Endometrium (tissue), 2 donors: ENCODE results near the gene MAGEA9B.
"Not testable (repeated sequence)": the region's sequence is repeated elsewhere in the genome, so short reads cannot be mapped to it uniquely, and the experiment has no call there.

Experiments used
- FAIRE-seq: peaks from 2 replicates; lab custom pipeline; 2012; peaks lifted over from hg19 to GRCh38; lab: Jason Lieb, UNC
- donor health status: control.
- donor health status: control.

MAGEA9B gene

DNA sequence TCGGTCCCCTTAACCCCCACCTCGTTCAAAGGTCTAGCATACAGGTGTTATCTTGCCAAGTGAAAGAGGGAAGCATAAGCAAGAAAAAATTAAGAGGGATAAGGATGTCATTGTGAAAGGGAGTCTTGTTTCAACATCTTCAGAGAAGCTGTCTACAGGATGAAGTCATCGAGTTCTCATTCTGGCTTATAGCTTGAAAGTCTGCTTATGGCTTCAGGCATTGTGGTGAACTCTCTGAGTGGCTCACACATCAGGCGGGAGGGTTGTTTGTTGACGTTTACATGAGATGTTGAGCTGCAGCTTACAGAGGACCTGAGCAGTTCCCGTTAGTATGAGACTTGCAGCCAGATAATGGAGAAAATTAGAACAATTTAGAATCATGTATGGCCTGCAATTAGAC is 16.6 kb downstream of the MAGEA9B start:
- FAIRE-seq: no peak

- no peak for FAIRE-seq
Observed at GRCh38 chrX:149569770-149570169, 17.5 kb downstream of the MAGEA9B start.

DNA sequence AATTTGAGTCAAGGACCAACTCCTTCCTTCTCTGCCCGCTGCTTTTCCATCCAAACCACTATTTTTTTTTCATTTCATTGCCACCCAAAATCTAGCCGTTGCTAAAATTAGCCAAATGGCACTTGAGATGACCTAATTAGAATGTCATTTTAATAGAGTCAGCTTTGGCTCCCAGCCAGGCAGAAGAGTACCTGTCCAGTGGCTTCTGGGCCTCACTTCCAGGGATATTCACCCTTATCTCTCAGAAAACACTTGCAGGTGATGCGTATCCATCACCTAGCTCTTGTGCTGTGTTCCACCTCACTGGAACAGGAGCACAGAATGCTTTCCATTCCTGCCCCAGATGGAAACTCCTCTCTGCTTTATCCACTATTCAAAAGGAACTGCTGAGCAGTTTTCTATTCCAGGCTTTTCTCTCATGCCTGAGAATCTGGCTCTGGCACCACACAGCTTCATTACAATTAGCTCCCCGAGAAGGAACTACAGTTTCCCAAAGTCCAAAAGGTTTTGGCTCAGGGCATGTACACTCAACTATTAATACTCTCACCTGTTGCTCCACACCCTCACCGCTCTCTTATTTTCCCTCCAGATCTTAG is 18.5 kb downstream of the MAGEA9B start:
- FAIRE-seq: no peak

DNA sequence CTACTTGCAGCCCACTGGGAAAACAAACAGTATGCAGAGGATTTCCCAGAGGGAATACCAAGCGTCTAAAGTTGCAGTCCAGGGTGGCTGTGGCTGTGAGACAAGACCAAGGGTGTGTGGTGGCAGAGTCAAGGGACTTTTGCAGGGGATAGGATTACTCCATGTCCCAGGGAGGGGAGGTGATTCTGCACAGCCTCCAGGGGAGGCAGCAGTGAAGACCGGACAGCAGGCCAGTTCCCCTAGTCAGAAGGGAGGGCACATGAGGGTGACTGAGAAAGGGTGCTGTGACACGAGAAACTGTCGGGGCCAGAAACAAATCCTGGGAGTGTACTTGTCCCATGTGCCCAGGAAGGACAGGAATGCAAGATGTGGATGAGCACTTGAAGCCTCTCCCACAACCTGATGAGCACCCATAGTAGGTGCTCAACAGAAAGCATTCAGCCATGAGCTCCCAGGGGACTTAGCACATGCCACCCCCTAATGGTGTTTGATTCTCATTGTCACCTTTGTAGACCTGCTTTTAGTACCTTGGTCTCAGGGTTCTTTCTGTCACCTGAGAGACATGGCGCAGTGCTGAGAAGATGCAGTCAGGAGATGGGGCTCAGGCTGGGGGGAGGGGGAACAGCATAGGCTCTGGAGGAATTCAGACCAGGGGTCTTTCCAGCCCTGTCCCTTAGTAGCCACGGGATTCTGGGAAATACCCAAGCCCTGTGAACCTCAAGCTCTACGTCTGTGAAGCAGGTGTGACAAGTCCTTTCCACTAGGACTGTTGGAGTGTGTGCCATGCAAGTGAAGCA is 19.4 kb downstream of the MAGEA9B start:
- FAIRE-seq: no peak

DNA sequence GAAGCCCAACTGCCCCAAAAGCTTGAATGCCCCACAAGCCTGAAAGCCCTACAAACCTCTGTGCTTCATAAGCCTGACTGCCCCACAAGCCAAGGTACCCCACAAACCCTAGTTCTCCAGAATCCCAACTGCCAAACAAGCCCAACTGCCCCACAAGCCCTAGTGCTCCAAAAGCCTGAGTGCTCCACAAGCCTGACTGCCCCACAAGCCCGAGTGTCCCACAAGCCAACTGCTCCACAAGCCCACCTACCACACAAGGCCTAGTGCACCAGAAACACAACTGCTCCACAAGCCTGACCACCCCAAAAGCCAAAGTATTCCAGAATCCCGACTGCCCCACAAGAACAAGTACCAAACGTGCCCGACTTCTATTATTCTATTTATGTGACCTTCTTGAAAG is 23.9 kb downstream of the MAGEA9B start:
- FAIRE-seq: no peak

- not testable (repeated sequence) for FAIRE-seq
Observed at GRCh38 chrX:149555251-149555650, 32.0 kb downstream of the MAGEA9B start.

DNA sequence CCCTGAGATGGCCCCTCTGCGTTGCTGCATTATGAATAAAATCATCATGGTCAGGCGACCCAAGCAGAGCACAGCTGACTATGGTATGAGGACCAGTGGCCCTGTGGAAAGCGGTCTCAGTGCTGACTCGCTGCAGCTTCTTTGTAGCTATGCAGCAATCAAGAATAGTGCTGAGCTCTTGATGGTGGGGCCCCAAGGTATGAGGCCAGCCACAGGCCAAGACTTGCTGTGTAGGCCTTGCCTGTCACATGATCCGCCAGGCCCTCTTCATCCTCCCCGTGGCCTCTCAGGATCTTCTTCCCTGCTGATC is 35.4 kb downstream of the MAGEA9B start:
- FAIRE-seq: not testable (repeated sequence)

GRCh38 chrX:149551245-149551938 is 35.9 kb downstream of the MAGEA9B start:
- not testable (repeated sequence) for FAIRE-seq

- not testable (repeated sequence) for FAIRE-seq
Observed at GRCh38 chrX:149550454-149550853, 36.8 kb downstream of the MAGEA9B start.

DNA sequence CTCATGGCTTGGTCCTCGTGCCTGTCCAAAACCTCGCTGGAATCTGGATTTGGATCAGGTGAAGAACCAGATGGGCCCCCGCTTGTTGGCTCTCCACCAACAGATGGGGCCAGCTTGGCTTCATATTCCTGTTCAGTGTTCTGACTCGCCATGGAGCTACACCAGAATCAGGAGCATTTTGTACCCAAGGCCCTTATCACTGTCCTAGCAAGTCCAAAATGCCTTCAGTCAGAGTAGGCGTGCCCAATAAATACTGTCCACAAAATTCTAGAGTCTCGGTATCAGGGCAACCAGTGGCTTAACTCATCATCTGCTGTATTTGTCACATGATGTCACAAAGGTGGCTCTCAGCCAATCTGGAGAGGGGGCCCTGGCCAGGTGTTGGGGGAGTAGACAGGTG is 37.6 kb downstream of the MAGEA9B start, which contains the start of gene HSFX3:
Gene HSFX3, minus strand, starts transcription at position 224 of the 400 bp plus-strand sequence. Its CDS starts 72 bp downstream, at position 152.
- FAIRE-seq: not testable (repeated sequence)

DNA sequence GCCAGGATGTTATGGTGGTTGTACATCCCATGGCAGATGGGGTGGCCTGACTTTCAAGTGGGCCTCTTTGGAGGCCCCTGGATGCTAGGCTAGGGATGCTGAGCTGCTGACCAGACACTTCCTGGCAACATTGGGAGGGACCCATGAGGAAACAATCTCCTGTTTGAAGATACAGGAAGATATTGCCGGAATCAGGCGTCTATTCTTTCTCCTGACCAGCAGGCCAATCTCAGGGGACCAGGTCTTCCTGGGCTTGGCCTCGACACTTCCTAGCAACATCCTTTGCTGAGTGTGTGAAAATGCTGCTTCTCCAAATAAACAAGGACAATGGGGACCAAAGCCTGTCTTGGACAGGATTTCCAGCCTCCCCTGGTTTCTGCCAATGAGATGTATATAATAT is 39.5 kb downstream of the MAGEA9B start:
- FAIRE-seq: not testable (repeated sequence)

GRCh38 chrX:149546962-149547361 is 40.3 kb downstream of the MAGEA9B start:
- not testable (repeated sequence) for FAIRE-seq

GRCh38 chrX:149545545-149546543 is 41.4 kb downstream of the MAGEA9B start:
- FAIRE-seq: not testable (repeated sequence)

- FAIRE-seq: no peak
Observed at GRCh38 chrX:149541521-149542047, 45.7 kb downstream of the MAGEA9B start.

DNA sequence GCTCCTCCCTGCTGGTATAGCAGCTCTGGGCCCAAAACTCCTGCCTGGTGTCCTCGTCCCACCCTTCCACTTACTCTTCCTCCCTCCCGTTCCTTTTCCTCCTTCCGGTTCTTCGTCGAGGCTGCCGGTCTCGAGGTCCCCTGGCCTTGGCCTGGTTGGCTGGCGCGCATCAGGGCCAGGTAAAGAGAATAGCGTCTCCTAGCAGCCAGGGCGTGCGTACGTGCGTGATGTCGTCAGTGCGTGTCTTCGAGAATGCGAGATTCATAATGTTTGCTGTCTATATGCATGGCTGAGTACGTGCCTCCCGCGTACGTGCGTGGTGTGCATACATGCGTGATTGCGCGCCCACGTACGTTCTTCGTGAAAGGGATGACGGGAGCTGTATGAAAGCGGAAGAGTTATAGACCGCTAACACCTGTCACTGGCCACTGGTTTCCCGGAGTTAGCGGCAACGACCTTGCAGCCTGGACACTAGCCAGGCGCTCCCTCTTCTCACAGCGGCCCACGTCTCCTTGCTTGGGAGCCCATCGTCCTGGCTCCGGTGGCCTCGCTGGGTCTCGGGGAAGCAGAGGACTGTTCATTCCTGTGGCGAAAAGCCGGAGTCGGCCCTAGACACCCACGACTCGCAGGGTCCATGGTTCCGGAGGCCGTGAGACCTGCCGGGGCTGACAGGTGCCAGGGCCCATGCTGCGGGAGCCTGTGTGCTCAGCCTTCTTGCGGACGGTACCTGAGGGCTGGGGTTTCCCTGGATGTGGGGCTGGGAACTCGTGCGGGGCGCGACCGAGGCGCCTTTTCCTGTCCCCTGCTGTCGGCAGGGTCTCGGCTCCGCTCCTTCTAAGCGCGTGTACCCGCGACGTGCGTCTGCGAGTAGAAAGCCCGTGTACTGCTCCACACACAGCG is 46.4 kb downstream of the MAGEA9B start, which contains the start of gene EOLA1:
Gene EOLA1, plus strand, starts transcription at position 392 of the 900 bp plus-strand sequence. CDS start 4,619 bp downstream, outside the sequence.
- no peak for FAIRE-seq

DNA sequence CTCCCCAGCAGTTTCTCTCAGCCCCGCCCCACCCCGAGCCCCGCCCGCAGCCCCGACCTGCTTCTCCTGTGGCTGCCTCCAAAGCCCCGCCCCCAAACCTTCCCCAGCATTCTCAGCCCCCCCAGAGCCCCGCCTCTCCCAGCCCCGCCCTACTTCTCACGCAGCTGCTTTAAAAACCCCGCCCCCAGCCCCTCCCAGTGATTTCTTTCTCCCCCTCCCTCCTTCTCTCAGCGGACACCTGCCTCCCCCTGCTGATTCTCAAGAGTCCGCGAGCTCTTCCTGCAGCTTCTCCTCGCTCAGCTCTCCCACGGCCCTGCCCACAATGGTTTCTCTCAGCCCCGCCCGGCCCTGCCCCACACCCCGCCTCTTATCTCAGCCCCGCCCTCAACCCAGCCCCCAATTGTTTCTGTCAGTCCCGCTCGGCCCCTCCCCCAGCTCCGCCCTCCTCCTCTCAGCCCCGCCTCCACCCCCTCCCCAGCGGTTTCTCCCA is 47.1 kb downstream of the MAGEA9B start:
- FAIRE-seq: no peak

DNA sequence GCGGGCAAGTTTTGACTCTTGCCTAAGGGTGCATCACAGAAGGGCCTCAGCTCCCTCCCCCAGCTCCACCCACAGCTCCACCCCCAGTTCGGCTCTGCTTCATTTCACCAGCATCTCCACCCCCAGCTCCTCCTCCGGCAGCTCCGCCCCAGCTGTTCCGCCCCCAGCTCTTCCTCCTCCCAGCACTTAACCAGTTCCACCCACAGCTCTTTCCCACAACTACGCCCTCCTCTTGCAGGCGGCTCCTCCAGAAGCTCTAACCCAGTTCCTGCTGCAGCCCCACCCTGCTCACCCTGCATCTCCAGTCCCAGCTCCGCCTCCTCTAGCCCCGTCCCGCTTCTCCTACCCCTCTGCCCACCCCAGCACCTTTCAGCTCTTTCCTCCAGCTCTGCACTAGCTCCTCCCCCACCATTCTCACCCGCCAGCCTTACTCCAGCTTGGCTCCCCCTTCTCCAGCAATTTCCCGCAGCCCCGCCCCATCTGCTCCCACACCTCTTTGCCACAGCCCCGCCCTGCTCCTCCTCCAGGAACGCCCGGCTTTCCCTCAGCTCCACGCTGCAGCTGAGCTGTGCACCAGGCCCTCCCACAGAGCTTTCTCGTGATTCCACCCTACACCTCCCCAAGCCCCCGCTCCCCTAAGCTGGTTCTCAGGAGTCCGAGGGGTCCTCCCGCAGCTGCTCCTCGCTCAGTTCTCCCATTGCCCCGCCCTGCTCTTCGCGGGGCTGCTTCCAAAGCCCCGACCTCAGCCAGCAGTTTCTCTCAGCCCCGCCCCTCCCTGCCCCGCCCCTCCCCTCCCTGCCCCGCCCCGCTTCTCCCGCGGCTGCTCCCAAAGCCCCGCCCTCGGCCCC is 47.8 kb downstream of the MAGEA9B start:
- FAIRE-seq: no peak

DNA sequence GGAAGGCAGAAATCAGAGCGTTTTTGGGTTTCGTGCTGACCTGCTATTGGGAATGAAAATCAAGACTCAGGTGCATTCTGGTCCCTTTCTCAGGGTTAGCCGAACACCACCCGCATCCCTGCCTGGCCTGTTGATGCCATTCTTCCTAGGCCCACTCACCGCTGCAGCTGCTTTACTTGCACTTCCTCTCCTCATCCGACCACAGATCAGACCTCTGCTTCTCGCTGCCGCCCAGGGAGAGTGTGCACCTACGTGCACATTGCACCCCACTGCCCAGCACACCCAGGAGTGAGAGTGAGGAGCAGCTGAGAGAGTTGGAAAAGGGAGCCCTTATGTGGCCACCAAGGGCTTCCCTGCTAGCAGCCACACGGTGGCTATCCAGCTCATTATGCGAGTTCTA is 49.8 kb downstream of the MAGEA9B start:
- not testable (repeated sequence) for FAIRE-seq

DNA sequence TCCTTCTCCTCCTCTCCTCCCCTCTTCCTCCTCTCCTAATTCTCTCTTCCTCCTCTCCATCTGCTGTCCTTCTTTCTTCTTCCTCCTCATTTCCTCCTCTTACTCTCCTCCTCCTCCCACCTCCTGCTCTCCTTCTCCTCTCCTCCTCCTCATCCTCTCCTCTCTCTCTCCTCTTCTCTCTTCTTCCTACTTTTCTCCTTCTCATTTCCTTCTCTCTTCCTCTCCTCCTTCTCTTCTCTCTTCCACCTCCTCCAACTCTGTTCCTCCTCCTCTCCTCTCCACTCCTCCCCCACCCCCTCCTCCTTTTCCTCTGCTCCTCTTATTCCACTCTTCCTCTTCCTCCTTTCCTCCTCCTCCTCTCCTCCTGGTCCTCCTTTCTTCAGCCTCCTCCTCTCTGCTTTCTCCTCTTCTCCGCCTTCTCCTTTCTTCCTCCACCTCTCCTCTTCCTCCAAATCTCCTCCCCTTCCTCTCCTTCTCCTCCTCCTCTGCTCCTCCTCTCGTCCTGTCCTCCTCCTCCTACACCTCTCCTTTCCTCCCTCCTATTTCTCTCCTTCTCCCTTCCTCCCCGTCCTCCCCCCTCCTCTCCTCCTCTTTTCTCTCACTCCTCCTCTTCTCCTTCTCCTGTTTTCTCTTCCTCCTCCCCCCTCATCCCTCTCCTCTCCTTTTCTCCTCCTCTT is 52.2 kb downstream of the MAGEA9B start:
- not testable (repeated sequence) for FAIRE-seq
